Osteocyte (in vitro differentiated cells): ENCODE data around the gene RRAGA. TPM values are rescaled to one million over a fixed set of nuclear protein-coding genes. Genes with fewer than 3 reads are reported as not detected.
A peak's percentile ranks its signal among the peaks of the same experiment; 100 is the strongest.

Experiments
- DNase-seq: peaks from one replicate; pipeline ENCODE4 v3.0.0; 2021; ENCODE audit warnings: mixed read lengths; ENCODE audit not compliant: unreplicated experiment; ENCODE audit errors: extremely low spot score
- H3K27ac Mint-ChIP-seq: one replicate; pipeline ENCODE4 v1.8.0; 2021; ENCODE audit warnings: mild to moderate bottlenecking, mixed read lengths; ENCODE audit not compliant: unreplicated experiment
- H3K27me3 Mint-ChIP-seq: one replicate; pipeline ENCODE4 v1.8.0; 2021; ENCODE audit warnings: mixed read lengths; ENCODE audit not compliant: unreplicated experiment
- H3K36me3 Mint-ChIP-seq: one replicate; pipeline ENCODE4 v1.8.0; 2021; ENCODE audit warnings: mixed read lengths; ENCODE audit not compliant: unreplicated experiment
- H3K4me1 Mint-ChIP-seq: one replicate; pipeline ENCODE4 v1.8.0; 2021; ENCODE audit warnings: mixed read lengths; ENCODE audit not compliant: unreplicated experiment
- H3K4me3 Mint-ChIP-seq: one replicate; pipeline ENCODE4 v1.8.0; 2021; ENCODE audit warnings: mild to moderate bottlenecking, moderate library complexity, mixed read lengths; ENCODE audit not compliant: unreplicated experiment
- H3K9me3 Mint-ChIP-seq: one replicate; pipeline ENCODE4 v1.8.0; 2021; ENCODE audit warnings: mixed read lengths; ENCODE audit not compliant: unreplicated experiment
- total RNA-seq: library from RNA; stranded (reverse); gene quantifications from 2 replicates; pipeline ENCODE4 v1.2.1, GENCODE V29; 2021
- TF ChIP-seq, protein P1 (sequence below): fragments of 200-600 bp; sonication (generic); IDR thresholded peaks from 2 replicates; pipeline ENCODE4 v1.5.0; 2021; ENCODE audit warnings: antibody characterized with exemption, mild to moderate bottlenecking, moderate library complexity

The RRAGA gene
- total RNA-seq, 1 donor from 2014 or later, result 110 TPM

DNA sequence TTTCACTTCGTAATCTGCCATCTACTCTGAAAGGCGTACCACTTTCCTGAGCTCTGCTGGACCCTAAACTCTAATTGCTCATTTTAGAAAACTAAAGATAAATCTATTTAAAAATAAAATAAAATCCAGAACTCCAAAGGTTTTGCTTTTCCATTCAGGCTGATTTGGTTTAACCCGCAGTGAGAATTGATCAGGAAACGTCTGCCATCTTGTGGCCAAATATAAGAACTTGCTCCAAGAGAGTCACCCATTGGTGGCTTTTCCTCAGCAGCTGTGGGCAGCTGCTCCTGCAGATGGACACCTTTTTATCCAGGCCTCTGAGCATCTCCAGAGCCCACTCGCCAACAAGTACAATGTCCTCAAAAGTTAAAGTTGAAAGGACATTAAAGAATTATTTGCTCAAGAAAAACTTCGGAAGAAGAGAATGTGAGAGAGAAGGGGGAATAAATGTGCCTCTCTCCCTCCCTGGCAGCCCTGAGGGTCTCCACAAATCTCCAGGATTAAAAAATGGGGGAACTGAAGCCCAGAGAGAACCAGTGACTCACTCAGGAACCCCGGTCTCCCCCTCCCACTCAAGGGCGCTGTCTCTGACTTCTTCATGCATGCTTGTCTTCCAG lies 20.3 kb upstream of the RRAGA start:
- Mint-ChIP-seq H3K36me3 (no peaks in the 10 kb centered on the region), H3K27ac (no peak overlapping the region), H3K4me3 (no peak overlapping the region), H3K27me3 (no peaks in the 10 kb centered on the region), H3K4me1 (peaks cover 7% of the 10 kb centered on the region), H3K9me3 (no peaks in the 10 kb centered on the region)
- TF ChIP-seq, protein P1, sequence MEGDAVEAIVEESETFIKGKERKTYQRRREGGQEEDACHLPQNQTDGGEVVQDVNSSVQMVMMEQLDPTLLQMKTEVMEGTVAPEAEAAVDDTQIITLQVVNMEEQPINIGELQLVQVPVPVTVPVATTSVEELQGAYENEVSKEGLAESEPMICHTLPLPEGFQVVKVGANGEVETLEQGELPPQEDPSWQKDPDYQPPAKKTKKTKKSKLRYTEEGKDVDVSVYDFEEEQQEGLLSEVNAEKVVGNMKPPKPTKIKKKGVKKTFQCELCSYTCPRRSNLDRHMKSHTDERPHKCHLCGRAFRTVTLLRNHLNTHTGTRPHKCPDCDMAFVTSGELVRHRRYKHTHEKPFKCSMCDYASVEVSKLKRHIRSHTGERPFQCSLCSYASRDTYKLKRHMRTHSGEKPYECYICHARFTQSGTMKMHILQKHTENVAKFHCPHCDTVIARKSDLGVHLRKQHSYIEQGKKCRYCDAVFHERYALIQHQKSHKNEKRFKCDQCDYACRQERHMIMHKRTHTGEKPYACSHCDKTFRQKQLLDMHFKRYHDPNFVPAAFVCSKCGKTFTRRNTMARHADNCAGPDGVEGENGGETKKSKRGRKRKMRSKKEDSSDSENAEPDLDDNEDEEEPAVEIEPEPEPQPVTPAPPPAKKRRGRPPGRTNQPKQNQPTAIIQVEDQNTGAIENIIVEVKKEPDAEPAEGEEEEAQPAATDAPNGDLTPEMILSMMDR, result peak; percentile 79
- DNase-seq, result no peak

DNA sequence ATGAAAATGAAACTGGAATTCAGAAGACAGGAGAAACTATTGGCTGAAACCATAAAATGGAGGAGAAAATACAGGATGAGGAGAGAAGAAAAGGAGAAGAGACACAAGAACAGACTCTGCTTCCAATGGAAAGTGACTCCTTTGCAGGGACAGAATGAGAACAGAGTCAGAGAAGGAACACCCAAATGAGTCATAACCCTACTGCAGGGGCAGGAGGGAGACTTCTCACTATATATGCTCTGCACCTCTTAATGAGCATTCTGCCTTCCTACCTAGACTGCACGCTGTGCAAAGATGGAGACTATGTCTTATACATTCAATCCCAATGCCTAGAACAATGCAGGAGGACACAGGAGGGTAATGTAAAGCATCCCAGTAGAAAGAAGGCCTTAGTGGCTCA lies 18.3 kb upstream of the RRAGA start:
- Mint-ChIP-seq H3K27me3 (no peaks in the 10 kb centered on the region), H3K4me1 (peaks cover 1% of the 10 kb centered on the region), H3K4me3 (no peak overlapping the region), H3K27ac (no peak overlapping the region), H3K9me3 (no peaks in the 10 kb centered on the region), H3K36me3 (no peaks in the 10 kb centered on the region)
- TF ChIP-seq, protein P1, result no peak
- no peak for DNase-seq

DNA sequence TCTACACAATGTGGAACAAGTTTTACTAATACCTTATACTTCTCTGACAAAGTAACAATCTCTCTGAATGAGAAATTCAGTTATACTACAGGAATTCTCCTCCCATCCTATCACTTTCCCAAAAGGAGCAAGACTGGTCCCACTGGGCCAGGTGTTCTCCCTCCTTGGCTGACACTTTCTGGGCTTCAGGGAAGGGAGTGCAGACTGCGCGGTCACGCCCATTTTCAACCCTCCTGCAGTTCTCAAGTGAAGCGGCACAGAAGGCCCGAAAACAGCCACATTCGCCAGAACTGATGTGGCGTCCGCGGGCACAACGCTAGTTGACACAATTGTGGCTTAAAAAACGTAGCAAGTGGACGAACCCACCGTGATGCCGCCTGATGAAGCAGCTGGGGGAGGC lies 16.8 kb upstream of the RRAGA start:
- no peaks in the 10 kb centered on the region for H3K9me3 Mint-ChIP-seq
- peaks cover 1% of the 10 kb centered on the region for H3K4me1 Mint-ChIP-seq
- H3K27ac Mint-ChIP-seq, result no peak overlapping the region

DNA sequence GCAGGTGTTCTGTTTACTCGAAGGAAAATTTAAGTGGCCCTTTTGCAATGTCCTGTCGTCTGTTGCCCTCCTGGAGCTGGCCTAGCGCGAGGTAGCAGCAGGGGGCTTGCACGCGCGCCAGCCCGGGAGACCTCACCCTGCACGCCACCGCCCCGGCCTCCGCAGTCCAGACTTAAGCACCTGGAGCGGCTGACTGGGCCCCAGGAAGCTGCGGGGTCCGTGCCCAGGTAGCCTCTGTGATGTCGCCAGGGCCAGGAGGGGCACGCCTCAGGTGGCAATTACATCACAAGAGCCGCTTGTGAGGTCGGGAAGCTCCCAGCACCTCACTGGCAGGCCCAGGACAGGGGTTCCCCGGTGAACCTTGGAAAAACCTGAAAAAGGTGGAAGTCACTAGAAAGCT lies 16.2 kb upstream of the RRAGA start, which contains the start of gene SAXO1:
TSS of gene SAXO1 (minus strand) at position 195 of the 400 bp plus-strand sequence. CDS start 301 bp downstream, outside the sequence.
- Mint-ChIP-seq H3K36me3 (no peaks in the 10 kb centered on the region), H3K9me3 (no peaks in the 10 kb centered on the region), H3K4me3 (no peak within 1 kb of the TSS), H3K4me1 (peaks cover 1% of the 10 kb centered on the region), H3K27ac (no peak within 1 kb of the TSS), H3K27me3 (no peaks in the 10 kb centered on the region)
- TF ChIP-seq, protein P1, result no peak
- DNase-seq, result no peak

More for the DNA sequence above, 16.8 kb upstream of the RRAGA start:
- TF ChIP-seq, protein P1, result no peak
- H3K36me3 Mint-ChIP-seq, result no peaks in the 10 kb centered on the region
- DNase-seq, result no peak
- H3K4me3 Mint-ChIP-seq, result no peak overlapping the region
- H3K27me3 Mint-ChIP-seq, result no peaks in the 10 kb centered on the region

DNA sequence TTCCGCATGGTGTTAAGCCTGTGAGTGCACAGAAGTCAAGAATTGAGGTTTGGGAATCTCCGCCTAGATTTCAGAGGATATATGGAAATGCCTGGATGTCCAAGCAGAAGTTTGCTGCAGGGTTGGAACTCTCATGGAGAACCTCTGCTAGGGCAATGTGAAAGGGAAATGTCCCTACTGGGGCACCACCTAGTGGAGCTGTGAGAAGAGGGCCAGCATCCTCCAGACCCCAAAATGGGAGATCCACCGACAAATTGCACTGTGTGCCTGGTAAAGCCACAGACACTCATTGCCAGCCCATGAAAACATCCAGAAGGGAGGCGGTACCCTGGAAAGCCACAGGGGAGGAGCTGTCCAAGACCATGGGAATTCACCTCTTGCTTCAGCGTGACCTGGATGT lies 12.6 kb upstream of the RRAGA start:
- Mint-ChIP-seq H3K9me3 (peaks cover 8% of the 10 kb centered on the region), H3K4me1 (no peaks in the 10 kb centered on the region), H3K36me3 (peaks cover 2% of the 10 kb centered on the region), H3K27me3 (no peaks in the 10 kb centered on the region), H3K27ac (no peak overlapping the region), H3K4me3 (no peak overlapping the region)
- TF ChIP-seq, protein P1, result peak; percentile 8
- no peak for DNase-seq
